HG03095 (cell line): ENCODE data around the gene FCF1.

Experiments
- ATAC-seq: cut with Tn5 transposase; IDR thresholded peaks from one replicate; pipeline ENCODE4 v1.9.1; 2021; ENCODE audit warnings: moderate library complexity; ENCODE audit not compliant: unreplicated experiment

Gene FCF1

GRCh38 chr14:74763803-74764531 lies 51.0 kb downstream of the FCF1 start:
- ATAC-seq, result no peak

GRCh38 chr14:74765721-74766120 lies 52.8 kb downstream of the FCF1 start:
- no peak for ATAC-seq

DNA sequence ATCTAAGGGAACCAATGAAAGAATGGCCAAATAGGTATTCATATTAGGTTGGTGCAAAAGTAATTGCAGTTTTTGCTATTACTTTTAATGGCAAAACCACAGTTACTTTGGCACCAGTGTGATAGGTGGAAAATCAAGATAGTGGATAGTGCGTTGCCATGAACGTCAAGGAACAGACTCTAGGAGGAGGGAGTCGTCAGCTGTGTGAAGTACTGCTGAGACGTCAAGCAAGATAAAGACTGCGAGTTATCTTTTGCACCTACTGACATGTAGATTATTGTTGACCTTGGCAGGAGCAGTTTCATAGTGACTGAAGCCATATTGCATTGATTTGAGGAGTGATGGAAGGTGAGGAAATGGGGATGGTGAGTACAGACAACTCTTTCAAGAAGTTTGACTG lies 58.5 kb downstream of the FCF1 start:
- ATAC-seq, result no peak

- ATAC-seq, result no peak
Measured at GRCh38 chr14:74784634-74785033, 71.7 kb downstream of the FCF1 start.

DNA sequence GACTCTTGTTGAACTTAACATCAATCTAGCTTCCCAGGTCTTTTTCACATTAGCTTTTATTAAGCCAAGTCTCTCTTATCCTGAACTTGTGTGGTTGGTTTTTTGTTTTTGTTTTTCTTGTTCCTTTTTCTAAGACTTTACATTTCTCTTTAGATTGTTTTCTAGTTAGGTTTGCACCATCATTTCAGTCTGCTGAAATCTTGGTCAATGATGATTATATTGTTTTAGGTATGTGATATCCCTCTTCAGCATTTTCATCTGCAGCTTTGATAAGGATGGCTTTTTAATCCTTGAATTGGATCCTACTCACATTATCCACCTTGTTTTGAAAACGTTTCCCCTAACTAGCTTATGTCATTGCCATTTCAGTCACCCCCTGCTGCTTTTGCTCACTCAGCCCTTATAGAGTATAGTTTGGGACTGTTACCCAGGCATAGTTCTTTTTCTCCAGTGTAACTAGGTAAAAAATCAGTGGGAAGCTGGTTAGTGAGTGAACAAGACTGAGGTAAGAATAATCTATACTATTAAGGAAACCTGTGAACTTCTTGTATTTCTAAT lies 72.2 kb downstream of the FCF1 start:
- no peak for ATAC-seq

DNA sequence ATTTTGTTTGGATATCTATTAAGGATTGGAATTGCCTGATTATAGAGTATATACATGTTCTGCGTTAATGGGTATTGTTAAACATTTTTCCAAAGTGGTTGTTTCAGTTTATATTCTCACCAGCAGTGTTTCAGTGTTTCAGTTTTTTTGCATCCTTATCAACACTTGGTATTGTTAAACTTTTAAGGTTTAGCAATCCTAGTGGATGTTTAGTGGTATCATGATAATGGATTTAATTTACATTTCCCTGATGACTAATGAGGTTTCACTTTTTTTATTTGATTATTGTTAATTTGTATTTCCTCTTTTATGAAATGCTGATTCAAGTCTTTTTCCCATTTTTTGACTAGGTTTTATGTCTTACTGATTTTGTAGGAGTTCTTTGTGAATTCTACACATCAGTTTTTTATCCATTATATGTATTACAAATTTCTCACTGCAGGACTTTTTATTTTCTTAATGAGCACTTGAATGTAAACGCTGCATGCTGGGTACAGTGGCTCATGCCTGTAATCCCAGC lies 73.9 kb downstream of the FCF1 start:
- ATAC-seq, result no peak
